NCI-H2081 treated with DMSO at 0.1 percent for 48 hours (cell line): ENCODE results near the gene CLIP4.

Source experiments
- DNase-seq: peaks from one replicate; lab custom pipeline; 2025; lab: John Stamatoyannopoulos, UW

CLIP4 gene

DNA sequence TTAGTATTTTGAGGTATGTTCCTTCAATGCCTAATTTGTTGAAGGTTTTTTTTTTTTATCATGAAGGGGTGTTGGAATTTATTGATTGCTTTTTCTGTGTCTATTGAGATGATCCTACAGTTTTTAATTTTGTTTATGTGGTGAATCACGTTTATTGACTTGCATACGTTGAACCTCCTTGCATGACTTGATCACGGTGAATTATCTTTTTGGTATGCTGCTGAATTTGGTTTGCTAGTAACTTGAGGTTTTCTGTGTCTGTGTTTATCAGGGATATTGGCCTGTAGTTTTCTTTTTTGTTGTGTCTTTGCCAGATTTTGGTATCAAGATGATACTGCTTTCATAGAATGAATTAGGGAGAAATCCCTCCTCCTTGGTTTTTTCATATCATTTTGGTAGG, 23.9 kb downstream of the CLIP4 start:
- DNase-seq: no peak

DNA sequence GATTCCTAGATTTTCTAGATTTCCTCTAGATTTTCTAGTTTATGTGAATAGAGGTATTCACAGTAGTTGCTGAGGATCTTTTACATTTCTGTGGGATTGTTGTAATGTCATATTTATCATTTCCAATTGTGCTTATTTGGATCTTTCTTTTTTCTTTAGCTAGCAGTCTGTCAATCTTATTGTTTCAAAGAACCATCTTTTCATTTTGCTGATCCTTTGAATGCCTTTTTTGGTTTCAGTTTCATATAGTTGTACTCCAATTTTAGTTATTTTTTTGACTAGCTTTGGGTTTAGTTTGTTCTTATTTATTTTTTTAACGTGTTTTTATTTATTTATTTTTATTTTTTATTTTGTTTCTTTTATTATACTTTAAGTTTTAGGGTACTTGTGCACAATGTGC, 24.5 kb downstream of the CLIP4 start:
- no peak for DNase-seq

DNA sequence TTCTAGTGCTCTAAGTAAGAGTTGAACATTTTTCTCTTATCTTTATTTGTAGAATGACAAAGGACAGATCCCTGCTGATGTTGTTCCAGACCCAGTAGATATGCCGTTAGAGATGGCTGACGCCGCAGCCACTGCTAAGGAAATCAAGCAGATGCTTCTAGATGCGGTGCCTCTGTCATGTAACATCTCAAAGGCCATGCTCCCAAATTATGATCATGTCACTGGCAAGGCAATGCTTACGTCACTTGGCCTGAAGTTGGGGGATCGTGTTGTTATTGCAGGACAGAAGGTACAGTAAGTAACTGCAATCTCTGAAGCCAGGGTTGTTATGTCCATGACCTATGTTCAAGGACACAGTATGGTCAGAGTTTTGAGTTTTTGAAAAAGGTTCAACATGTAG, 28.4 kb downstream of the CLIP4 start:
- no peak for DNase-seq

DNA sequence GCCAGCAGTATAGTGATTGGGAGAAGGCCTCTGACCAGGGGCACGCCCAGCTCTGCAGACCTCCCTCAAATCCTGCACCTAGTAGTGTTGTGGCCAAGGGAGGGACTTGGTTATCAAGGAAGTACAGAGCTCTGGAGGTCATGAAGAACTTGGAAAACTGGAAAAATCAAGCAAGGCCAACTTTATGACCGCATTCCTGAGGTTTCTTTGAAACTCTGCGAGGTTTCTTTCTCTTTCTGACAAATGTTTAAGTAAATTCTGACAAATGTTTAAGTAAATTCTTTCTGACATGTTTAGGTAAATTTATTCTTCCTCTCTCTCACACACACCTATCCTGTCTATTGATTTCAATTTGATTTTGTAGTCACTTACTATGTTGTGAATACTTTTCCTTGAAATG, 31.0 kb downstream of the CLIP4 start:
- DNase-seq: no peak

DNA sequence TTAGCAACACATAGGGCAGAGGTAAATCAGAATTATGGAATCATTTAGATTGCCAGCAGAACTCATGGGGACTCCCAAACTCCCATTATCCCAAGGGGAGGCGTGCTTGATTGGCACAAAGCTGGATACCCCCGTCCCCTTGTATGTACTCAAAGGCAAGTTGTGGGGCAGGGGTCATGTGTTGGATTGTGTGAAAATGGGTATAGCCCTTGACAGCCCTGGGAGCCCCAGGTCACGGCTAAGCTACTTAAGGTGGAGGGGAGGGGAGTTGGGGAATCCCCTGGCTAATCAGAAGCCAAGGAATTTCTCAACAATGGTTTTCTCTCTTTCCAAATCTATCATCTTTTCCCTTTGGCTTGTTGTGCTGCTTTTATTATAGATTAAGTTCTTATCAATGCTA, 32.7 kb downstream of the CLIP4 start:
- DNase-seq: no peak

DNA sequence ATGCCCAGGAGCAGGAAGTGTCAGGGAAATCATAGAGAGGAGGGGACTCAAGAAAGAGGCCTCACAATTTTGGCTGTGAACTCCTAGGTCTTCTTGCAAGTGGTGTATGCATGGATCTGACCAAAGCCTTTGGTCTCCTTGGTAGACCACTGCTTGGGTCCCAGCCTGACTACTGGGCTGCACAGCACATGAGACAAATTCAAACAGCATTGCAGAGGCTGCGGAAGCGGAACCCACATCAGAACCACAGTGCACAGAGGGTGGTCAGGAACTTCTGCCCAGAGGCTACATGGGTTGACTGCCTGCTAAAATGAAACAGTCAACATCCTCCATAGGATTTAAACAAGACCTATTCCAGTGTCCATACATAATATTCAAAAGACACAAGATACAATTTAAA, 39.4 kb downstream of the CLIP4 start:
- no peak for DNase-seq

DNA sequence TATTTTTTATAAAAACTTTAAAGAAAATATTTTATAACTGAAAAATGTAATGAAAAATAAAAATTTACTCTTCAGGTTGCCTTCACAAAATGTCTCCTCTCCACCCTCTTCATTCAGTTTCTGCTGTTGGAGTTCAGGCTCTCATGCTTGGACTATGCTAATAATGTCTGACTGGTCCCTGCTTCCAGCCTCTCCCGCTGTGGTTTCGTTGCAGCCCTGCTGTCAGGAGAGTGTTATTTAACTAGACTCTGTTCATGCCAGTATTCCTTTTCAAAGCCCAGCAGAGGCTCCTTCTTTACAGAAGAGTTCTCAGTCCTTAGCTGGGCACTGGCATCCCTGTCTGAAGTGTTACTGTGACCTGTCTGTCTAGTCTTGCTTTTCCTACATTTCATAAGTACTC, 40.4 kb downstream of the CLIP4 start:
- no peak for DNase-seq

DNA sequence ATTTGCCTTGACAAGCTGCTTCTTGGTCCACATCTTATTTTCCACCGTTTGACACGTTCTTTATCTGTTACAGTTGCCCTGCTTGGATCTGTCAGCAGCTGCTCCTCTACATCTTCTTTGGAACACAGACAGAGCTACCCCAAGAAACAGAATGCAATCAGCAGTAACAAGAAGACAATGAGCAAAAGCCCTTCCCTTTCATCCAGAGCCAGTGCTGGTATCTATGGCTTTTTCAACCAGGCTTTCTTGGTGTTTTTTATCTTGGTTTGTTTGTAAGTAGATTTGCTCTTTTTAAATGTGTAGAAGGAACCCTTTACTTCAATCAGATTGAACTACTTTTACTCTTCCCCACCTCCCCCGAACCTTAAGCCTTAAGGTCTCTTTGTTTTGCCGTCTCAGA, 41.9 kb downstream of the CLIP4 start:
- no peak for DNase-seq

DNA sequence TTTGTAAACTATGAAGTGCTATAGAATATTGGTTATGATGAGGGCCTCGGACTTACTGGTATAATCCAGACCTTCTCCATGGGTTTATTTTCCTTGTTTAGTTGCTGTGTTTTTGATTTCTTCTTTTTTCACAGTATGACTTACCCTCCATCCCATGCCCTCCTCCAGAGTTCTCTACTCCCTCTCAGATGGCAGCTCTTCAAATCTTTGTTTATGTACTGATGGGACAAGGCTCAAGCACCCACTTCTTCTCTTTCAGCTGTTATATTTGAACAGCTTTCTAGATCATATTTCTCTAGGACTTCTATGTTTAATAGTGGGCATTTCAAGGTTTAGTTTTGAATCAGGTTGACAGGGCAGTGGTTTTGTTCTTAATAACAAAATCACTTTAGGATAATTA, 43.9 kb downstream of the CLIP4 start:
- DNase-seq: no peak

DNA sequence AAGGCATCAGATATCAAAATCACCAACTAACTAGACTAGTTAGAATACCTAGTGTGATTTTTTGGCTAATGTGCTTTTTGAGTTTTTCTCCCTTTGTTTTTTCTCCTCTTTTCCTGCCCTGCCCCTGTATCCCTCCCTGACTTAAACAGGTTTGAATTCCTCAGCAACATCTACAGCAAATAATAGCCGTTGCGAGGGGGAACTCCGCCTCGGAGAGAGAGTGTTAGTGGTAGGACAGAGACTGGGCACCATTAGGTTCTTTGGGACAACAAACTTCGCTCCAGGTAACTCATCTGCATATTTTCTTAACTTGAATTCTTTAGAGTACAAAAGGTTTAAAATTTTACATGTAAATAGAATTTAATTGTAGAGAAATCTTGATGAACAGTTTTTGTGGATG, 45.0 kb downstream of the CLIP4 start:
- DNase-seq: no peak

DNA sequence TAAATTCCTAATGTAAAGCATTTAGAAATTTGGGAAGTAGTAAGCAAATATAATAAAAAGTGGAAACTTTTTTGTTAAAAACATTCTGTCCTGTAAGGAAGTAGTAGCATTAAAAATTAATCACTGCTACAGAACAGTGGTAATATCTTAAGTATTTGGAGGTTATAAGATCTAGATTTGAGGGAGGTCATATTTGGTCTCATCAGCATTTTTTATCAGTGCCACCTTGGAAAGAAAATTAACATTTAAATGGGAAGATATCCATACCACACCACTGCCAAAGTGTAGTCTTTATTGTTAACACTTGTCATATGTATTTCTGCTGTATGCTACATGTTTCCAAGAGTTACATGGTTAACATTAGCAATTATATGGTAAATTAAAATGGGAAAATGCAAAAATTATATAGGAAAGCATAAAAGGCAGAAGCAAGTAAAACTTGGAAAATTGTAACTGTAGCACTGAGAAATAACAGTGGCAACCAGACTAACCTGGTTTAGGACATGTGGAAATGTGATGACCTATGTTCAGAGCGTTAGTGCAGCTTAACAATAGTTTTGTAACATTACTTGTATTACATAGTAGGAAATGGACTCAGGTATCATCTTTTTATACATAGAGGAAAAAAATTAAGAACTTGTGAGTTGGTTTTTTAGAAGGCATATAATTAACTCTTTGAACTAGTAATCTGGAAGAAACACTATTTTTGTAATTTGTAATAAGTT, 47.2 kb downstream of the CLIP4 start:
- DNase-seq: no peak

DNA sequence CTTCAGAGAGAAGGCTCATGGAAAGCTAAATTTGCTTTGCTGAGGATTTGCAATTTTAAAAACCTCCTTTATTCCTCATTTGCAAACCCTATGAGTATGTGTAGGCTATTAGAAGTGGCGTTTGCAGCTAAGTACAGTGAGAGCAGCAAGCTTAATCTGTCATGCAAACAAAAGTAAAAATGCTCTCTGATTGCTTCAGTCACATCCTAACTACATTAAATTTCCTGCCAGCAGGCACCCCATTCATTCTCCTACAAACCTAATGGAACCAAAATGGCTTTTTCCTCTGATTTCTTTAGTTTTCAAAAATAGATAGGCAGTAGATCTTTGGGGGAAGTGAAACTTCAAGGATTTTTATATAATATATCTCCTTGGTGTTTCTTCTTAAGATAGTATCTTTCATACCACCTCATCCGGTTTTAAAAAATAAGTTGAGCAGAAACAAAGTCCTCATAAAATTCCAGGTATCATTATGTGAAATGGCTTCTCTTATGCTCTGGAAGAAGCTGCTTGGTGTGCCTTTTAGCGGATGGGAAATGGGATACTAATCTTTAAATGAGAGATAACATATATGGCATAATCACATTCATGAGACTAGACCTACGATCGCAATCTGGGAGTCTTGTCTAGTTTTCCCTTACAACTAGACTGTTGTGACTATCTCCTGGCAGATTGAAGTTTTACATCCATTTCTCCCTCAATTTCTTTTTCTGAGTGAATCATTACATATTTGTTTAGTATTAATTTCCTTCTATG, 49.1 kb downstream of the CLIP4 start:
- no peak for DNase-seq

DNA sequence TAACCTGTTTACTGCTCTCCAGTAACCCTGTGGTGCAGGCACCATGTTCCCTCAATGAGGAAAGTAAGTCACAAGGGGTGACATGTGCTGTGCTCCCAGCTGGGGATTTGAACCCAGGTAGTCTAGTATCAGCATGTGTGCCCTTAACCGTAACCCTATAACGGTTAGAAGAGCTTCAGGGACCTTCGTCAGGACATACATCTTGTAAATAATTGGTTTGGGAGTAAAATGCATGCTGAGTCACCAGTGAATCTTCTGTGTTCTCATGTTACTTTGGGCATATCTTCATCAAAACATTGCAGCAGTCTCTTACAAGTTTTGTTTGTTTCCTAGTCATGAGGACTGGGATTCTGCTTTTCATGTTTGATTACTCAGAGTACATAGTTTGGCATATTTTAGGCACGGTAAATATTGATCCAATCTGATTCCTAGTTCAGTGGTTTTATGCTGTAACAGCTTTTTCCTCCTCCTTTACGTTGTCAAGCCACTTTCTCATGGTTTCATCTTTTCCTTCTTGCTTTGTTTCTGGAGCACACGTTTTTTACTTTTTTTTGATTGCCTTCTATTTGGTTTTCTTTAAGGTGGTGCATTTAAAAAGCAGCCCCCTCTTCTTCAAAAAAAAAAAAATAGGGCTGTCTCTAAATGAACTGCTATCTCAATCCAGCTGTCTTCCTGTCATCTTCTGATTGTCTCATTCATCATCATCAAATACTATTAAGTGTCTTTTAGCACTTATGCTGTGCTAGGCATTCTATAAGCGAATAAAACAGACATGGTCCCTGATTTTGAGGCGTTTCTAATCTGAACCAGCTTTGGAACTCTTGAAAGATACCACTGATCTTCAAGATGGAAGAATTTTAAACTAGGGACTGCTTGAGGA, 50.4 kb downstream of the CLIP4 start:
- DNase-seq: no peak

DNA sequence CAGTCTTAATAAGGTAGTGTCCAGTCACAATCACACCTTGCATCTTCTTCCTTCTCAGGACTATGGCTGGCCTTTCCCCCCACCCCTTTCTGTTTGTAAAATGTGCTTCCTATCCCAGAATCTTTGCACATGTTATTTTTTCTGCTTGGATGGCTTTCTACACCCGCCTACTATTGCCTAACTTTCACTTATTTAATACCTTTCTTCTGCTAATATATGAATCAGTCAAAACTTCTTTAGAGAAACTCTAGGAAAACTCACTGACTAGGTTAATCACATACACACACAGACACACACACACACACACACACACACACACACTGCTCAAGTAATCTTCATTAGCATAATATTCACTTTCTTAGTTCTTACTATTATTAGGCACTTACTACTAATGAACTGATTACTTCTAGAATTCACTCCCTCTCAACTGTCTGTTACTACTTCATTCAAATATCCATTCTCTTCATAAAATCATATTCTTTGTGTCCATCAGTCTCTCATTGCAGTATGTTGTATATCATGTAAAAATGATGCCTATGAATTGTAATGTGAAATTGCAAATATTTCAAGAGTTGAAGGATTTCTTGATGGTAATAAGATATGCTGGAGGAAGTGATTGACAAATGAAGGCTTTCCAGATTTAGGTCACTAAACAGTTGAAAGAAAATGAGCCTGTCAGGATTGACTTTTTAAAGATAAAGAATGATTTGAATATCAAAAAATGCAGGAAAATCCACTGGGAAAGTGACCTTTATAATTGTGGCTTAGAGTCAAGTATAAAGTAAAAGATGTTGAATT, 51.2 kb downstream of the CLIP4 start:
- no peak for DNase-seq

DNA sequence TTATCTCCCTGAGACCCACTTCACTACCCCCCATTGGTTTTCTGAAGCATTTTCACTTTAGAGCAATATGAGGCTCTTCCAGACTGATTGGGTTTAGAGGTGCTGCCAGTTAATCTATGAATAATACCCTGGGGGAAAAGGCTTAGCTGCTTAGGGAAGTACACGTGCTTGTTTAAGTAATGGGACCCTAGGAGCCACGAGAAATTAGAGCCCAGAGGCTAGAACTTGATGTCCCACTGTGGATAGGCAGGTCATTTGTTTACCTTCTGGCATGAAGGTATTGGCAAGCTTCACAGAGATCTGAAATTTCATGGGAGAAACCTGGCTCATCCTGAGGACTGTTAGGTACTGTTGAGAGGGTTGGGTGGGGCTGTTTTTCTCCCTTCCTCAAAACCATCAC, 59.7 kb downstream of the CLIP4 start:
- DNase-seq: no peak

DNA sequence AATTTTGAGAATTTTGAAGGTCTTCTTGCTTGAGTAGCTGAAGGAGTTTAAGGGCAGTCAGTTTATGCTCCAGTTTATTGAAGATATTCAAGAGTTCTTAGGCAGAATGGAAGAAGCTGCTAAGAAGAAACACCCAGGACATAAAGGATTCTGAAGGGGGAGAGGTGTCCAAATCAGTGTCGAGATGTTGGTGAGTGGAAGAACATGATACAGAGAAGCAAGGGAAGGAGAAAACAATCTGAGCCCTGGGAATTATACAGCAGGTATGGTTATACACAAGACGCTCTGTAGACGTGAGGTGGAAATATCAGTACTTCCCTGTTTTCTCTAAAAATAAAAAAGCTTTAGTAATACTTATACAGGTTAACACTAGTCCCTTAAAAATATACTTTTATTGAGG, 60.1 kb downstream of the CLIP4 start:
- no peak for DNase-seq

DNA sequence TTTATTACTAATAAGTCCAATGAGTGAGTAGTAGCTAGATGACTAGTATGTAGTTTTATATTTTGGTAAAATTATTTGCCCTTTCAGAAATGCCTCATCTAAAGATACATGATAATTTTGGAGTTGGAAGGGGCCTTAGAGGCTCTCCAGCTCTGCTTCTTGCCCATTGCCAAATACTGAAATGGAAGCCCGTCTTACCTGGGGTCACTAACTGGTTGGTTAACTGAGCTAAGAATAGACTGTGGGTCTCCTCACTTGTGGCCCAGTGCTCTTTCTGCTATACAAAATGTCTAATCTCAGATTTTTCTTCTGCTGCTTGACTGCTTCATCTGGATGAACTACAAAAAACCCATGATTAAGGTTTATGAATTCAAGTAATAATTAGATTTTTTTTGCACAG, 67.1 kb downstream of the CLIP4 start:
- DNase-seq: no peak

DNA sequence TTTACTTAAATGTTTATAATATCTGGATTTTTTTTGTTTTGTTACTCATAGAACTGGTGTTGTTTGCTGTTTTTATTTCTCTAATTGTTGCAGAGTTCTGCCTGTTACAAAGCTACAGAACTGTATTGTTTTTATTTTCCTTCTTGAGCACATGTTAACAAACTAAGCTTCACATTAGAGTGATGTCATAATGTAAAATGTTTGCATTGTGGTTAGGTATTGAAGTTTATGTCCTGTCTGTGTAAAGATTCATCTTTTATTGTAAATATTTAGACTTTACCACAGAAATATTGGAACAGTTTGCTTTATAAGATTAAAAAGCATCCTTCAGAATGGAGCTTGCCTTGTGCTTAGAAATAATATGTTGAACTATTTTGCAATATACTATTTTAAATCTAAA, 67.7 kb downstream of the CLIP4 start:
- DNase-seq: no peak

DNA sequence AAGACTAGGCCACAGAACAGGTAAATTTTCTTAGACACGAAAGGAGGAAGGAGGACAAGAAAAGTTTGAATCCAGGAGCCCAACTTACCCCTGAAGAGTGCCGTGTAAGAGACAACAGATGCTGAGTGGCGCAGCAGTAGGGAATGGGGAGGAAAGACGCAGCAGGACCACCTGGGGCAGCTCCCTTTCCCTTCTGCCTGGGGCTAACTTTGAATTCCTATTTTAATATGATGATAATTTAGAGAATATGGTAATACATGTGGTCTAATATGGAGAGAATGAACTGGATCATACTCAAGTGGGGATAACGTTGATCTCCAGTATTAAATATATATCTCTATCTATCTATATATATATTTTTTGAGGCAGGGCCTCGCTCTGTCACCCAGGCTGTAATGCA, 69.3 kb downstream of the CLIP4 start:
- DNase-seq: no peak

DNA sequence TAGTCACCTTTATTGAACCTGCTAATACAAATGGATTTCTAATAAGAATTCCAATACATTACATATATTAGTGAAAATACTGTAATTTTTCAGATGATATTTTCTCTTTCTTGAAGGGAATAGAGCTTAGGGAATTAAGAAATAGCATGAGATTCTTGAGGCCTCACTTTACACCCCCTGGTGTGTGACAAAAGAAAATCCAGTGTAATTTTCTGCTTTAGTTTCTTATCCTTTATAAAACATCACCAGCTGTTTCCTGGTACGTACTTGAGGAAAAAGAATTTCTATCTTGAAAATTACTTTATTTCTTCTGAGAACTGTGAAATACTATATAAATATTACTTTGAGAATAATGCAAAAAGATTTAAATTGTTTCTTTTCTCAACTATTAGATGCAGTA, 71.6 kb downstream of the CLIP4 start:
- DNase-seq: no peak

DNA sequence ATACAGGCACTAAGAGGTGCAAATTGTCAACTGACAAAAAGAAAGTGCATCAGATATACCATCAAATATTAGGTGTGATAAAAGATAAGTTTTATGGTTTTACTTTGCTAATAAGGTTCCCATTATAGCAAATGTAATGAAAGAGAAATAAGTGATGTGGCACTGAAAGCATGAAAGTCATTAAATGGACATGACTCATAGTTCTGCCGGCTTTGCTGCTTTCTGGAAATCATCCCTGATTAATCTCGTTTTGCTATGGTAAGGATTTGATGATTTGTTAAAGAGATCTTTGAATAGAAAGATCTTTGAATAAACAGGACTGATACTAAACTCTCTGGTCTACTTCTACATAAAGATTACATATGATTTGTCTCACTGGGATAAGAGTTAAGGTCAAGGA, 72.7 kb downstream of the CLIP4 start:
- DNase-seq: no peak

DNA sequence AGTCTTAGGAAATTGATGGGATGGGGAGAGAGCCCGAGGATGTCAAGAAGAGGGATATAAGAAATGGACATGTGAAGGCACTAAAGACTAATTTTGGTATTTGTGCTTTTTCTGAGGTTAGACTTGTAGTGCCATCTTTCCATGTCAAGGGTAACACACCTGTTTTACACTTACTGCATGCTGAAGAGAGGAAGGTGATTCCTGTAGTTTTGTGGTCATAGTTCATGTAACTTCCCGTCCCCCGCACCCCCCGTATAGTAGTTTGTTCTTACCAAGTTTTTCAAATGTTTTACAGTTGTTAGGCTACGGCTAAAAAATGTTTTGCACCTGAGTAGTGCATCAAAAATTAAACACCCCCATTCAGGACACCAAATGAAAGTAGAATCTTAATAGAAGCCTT, 73.8 kb downstream of the CLIP4 start:
- no peak for DNase-seq
